Measurements from ENCODE around the gene PLA2G2C. TPM values are rescaled to one million over a fixed set of nuclear protein-coding genes. Genes with fewer than 3 reads are reported as not detected.
"Not testable (repeated sequence)": the region's sequence is repeated elsewhere in the genome, so short reads cannot be mapped to it uniquely, and the experiment has no call there.

Gene PLA2G2C
- polyA plus RNA-seq (ENCODE audit: insufficient read length in 10 of 10): under 1 TPM in 3 of 10 donors, not detected in 7; 0.04 to 0.07 (median 0.05) TPM
- long read RNA-seq, donor 1: 0 reads
- long read RNA-seq, donor 2: 0 reads
- long read RNA-seq, donor 3: 0 reads
- long read RNA-seq, donor 4: 0 reads
- long read RNA-seq, donor 5: 0 reads
- long read RNA-seq, donor 6: 0 reads
- long read RNA-seq, donor 7: 0 reads
- long read RNA-seq, donor 8: 0 reads
- long read RNA-seq, donor 9: 0 reads

- peak in 1 of 3 donors; percentile 60 for DNase-seq
These were observed at the start of gene PLA2G2C, which contains the start of gene UBXN10 for GRCh38 chr1:20185834-20186782. Gene PLA2G2C, minus strand, starts transcription at chr1:20186518. Its CDS starts 9,155 bp downstream, at chr1:20177363. Gene UBXN10, plus strand, starts transcription at chr1:20186096. Its CDS starts 4,466 bp downstream, at chr1:20190562.

GRCh38 chr1:20234788-20235535 lies 48.6 kb upstream of the PLA2G2C start:
- no peak for DNase-seq

- peak in 1 of 3 donors; percentile 43 for DNase-seq
These were observed 47.5 kb upstream of the PLA2G2C start for GRCh38 chr1:20233866-20234265.

- DNase-seq: peak in 1 of 3 donors; percentile 22
These were observed 47.1 kb upstream of the PLA2G2C start for GRCh38 chr1:20233394-20233793.

- not testable (repeated sequence) for DNase-seq
These were observed 46.2 kb upstream of the PLA2G2C start for GRCh38 chr1:20232564-20232963.

- no peak for DNase-seq
These were observed 42.9 kb upstream of the PLA2G2C start for GRCh38 chr1:20229171-20229570.

GRCh38 chr1:20228314-20228825 lies 42.1 kb upstream of the PLA2G2C start:
- DNase-seq: no peak

GRCh38 chr1:20227704-20228103 lies 41.4 kb upstream of the PLA2G2C start:
- peak in 1 of 3 donors; percentile 14 for DNase-seq

GRCh38 chr1:20224546-20224945 lies 38.2 kb upstream of the PLA2G2C start:
- no peak for DNase-seq

- no peak for DNase-seq
These were observed 37.5 kb upstream of the PLA2G2C start for GRCh38 chr1:20223551-20224419.

- DNase-seq: no peak
These were observed 36.8 kb upstream of the PLA2G2C start for GRCh38 chr1:20223106-20223505.

- no peak for DNase-seq
These were observed 33.7 kb upstream of the PLA2G2C start for GRCh38 chr1:20220036-20220435.

- DNase-seq: not testable (repeated sequence)
These were observed 32.7 kb upstream of the PLA2G2C start for GRCh38 chr1:20219053-20219452.

GRCh38 chr1:20216574-20216973 lies 30.3 kb upstream of the PLA2G2C start:
- no peak for DNase-seq

- DNase-seq: no peak
These were observed 29.4 kb upstream of the PLA2G2C start for GRCh38 chr1:20215716-20216115.

- peak; percentile 24 to 59 (median 43) for DNase-seq
These were observed 26.5 kb upstream of the PLA2G2C start for GRCh38 chr1:20212685-20213331.

- no peak for DNase-seq
These were observed 25.9 kb upstream of the PLA2G2C start for GRCh38 chr1:20212085-20212684.

GRCh38 chr1:20211511-20211931 lies 25.2 kb upstream of the PLA2G2C start:
- DNase-seq: no peak

- DNase-seq: no peak
These were observed 24.6 kb upstream of the PLA2G2C start for GRCh38 chr1:20210736-20211460.

Measured in muscle of back (tissue), 13 donors.